SKM-1 (cell line): ENCODE results near the gene LIMCH1.

Experiments
- DNase-seq: peaks from one replicate; lab custom pipeline; 2025; ENCODE audit not compliant: unreplicated experiment; lab: John Stamatoyannopoulos, UW

The LIMCH1 gene

GRCh38 chr4:41528512-41529205, 9.3 kb upstream of the LIMCH1 start:
- DNase-seq = no peak

GRCh38 chr4:41530741-41531140, 7.2 kb upstream of the LIMCH1 start:
- no peak for DNase-seq

GRCh38 chr4:41532336-41532735, 5.6 kb upstream of the LIMCH1 start:
- DNase-seq = no peak

GRCh38 chr4:41532882-41533281, 5.1 kb upstream of the LIMCH1 start:
- no peak for DNase-seq

GRCh38 chr4:41533680-41534079, 4.3 kb upstream of the LIMCH1 start:
- no peak for DNase-seq

GRCh38 chr4:41534404-41534803, 3.6 kb upstream of the LIMCH1 start:
- no peak for DNase-seq

GRCh38 chr4:41535911-41536371, 2.0 kb upstream of the LIMCH1 start:
- no peak for DNase-seq

- DNase-seq = no peak
These were observed 566 bp upstream of the LIMCH1 start for GRCh38 chr4:41537292-41537890.

GRCh38 chr4:41538887-41539498, 1.0 kb downstream of the LIMCH1 start:
- no peak for DNase-seq

GRCh38 chr4:41539711-41540110, 1.8 kb downstream of the LIMCH1 start:
- DNase-seq = no peak

- no peak for DNase-seq
These were observed 2.7 kb downstream of the LIMCH1 start for GRCh38 chr4:41540687-41541086.

GRCh38 chr4:41541687-41542094, 3.7 kb downstream of the LIMCH1 start:
- no peak for DNase-seq

GRCh38 chr4:41542526-41543275, 4.7 kb downstream of the LIMCH1 start:
- DNase-seq = no peak

- no peak for DNase-seq
These were observed 7.3 kb downstream of the LIMCH1 start for GRCh38 chr4:41545238-41545637.

GRCh38 chr4:41546638-41547037, 8.7 kb downstream of the LIMCH1 start:
- no peak for DNase-seq

GRCh38 chr4:41548305-41548880, 10.4 kb downstream of the LIMCH1 start:
- no peak for DNase-seq

GRCh38 chr4:41549478-41549877, 11.5 kb downstream of the LIMCH1 start:
- DNase-seq = no peak

GRCh38 chr4:41550308-41550707, 12.4 kb downstream of the LIMCH1 start:
- no peak for DNase-seq

GRCh38 chr4:41551536-41551935, 13.6 kb downstream of the LIMCH1 start:
- no peak for DNase-seq

- DNase-seq = no peak
These were observed 16.9 kb downstream of the LIMCH1 start for GRCh38 chr4:41554905-41555304.

- no peak for DNase-seq
These were observed 18.6 kb downstream of the LIMCH1 start for GRCh38 chr4:41556526-41556925.
